Measurements from ENCODE around the gene DNAH2. TPM values are rescaled to one million over a fixed set of nuclear protein-coding genes. Genes with fewer than 3 reads are reported as not detected.

Gene DNAH2
- total RNA-seq, 1 experiment from 2014 or later, result 0.26 TPM

GRCh38 chr17:7842380-7843256 is 125.1 kb downstream of the DNAH2 start:
- no peaks in the 10 kb centered on the region for H3K27me3 Mint-ChIP-seq (ENCODE audit: unreplicated experiment)
- CTCF ChIA-PET, result interaction anchor here (1.1 to 1.8 kb wide), 3 partner anchors 8 to 99 kb away, joined by 3 to 7 read pairs (median 4); no protein-coding TSS in a partner anchor
- peaks cover 87% of the 10 kb centered on the region for H3K36me3 Mint-ChIP-seq (ENCODE audit: insufficient read depth, unreplicated experiment)
- H3K4me1 Mint-ChIP-seq (ENCODE audit: low read depth, unreplicated experiment), result peaks cover 35% of the 10 kb centered on the region
- intact Hi-C loops (cut with micrococcal nuclease; ENCODE audit: unreplicated experiment), result loop anchor here (2.0 kb wide), 1 partner anchor 14 kb away; the partner anchor contains the start of gene NAA38
- H3K4me3 Mint-ChIP-seq (ENCODE audit: low read depth, unreplicated experiment), result peak overlapping the region; percentile 96
- DNase-seq, result peak; percentile 68
- TF ChIP-seq, protein P1, sequence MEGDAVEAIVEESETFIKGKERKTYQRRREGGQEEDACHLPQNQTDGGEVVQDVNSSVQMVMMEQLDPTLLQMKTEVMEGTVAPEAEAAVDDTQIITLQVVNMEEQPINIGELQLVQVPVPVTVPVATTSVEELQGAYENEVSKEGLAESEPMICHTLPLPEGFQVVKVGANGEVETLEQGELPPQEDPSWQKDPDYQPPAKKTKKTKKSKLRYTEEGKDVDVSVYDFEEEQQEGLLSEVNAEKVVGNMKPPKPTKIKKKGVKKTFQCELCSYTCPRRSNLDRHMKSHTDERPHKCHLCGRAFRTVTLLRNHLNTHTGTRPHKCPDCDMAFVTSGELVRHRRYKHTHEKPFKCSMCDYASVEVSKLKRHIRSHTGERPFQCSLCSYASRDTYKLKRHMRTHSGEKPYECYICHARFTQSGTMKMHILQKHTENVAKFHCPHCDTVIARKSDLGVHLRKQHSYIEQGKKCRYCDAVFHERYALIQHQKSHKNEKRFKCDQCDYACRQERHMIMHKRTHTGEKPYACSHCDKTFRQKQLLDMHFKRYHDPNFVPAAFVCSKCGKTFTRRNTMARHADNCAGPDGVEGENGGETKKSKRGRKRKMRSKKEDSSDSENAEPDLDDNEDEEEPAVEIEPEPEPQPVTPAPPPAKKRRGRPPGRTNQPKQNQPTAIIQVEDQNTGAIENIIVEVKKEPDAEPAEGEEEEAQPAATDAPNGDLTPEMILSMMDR (IDR thresholded peaks at IDR 0.05; ENCODE audit: unreplicated experiment), result no peak
- H3K9me3 Mint-ChIP-seq (ENCODE audit: low read depth, unreplicated experiment), result no peaks in the 10 kb centered on the region
- H3K27ac Mint-ChIP-seq (ENCODE audit: unreplicated experiment), result peak overlapping the region; percentile 97
- BruUV-seq (replicated peaks), result no TSS peak

- no peaks in the 10 kb centered on the region for H3K27me3 Mint-ChIP-seq (ENCODE audit: unreplicated experiment)
- H3K27ac Mint-ChIP-seq (ENCODE audit: unreplicated experiment), result peak overlapping the region; percentile 97
- TF ChIP-seq, protein P1 (IDR thresholded peaks at IDR 0.05; ENCODE audit: unreplicated experiment), result no peak
- no peak for DNase-seq
- H3K4me3 Mint-ChIP-seq (ENCODE audit: low read depth, unreplicated experiment), result peak overlapping the region; percentile 96
- intact Hi-C loops (cut with micrococcal nuclease; ENCODE audit: unreplicated experiment), result loop anchor here (2.0 kb wide), 1 partner anchor 14 kb away; the partner anchor contains the start of gene NAA38
- CTCF ChIA-PET, result interaction anchor here (1.6 to 1.8 kb wide), 2 partner anchors 8 to 99 kb away, joined by 4 to 7 read pairs; no protein-coding TSS in a partner anchor
- H3K4me1 Mint-ChIP-seq (ENCODE audit: low read depth, unreplicated experiment), result peaks cover 33% of the 10 kb centered on the region
- H3K36me3 Mint-ChIP-seq (ENCODE audit: insufficient read depth, unreplicated experiment), result peaks cover 86% of the 10 kb centered on the region
- H3K9me3 Mint-ChIP-seq (ENCODE audit: low read depth, unreplicated experiment), result no peaks in the 10 kb centered on the region
- TSS peak; percentile 40 for BruUV-seq (replicated peaks)
Observed at GRCh38 chr17:7843257-7843535, 125.7 kb downstream of the DNAH2 start.

DNA sequence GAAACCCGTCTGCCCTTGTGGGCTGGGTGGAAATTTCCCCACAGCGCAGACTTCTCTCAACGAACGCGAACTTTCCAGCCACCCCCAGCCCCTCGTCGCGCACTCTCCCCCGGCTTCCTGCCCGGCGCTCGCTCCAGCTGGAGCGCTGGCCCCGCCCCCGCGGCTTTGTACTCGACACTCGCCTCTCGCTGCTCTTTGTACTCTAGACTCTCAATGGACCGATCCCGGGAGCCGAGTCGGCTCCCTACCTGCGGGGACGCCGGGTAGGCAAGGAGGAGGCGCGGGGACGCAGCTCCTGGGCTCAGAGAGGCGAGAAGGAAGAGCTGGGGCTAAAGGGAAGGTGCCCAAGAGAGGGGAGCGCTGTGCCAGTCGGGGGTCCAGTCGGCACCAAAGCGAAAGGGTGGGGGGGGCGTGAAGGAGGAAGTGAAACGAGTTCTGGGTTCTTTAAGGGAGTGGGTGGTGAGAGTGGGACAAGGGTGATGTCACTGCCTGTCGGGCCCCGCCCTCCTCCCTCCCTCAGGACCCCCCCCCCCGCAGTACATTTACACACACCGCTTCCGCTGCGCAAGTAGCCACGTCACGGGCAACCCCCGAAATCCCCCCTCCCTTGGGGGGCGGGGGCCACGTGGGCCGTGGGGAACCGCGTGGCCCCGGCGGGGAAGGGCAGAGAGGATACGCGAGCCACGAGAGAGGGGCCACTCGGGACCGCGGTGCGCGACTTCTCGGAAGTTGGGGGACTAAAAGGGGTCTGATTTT is 126.2 kb downstream of the DNAH2 start:
- BruUV-seq (replicated peaks), result no TSS peak
- H3K27ac Mint-ChIP-seq (ENCODE audit: unreplicated experiment), result peak overlapping the region; percentile 97
- CTCF ChIA-PET, result interaction anchor here (1.6 to 1.8 kb wide), 2 partner anchors 9 to 100 kb away, joined by 4 to 7 read pairs; no protein-coding TSS in a partner anchor
- peak; percentile 80 for DNase-seq
- no peaks in the 10 kb centered on the region for H3K9me3 Mint-ChIP-seq (ENCODE audit: low read depth, unreplicated experiment)
- peaks cover 86% of the 10 kb centered on the region for H3K36me3 Mint-ChIP-seq (ENCODE audit: insufficient read depth, unreplicated experiment)
- H3K4me1 Mint-ChIP-seq (ENCODE audit: low read depth, unreplicated experiment), result peaks cover 28% of the 10 kb centered on the region
- intact Hi-C loops (cut with micrococcal nuclease; ENCODE audit: unreplicated experiment), result loop anchor here (2.0 kb wide), 1 partner anchor 13 kb away; the partner anchor contains the start of gene NAA38
- H3K4me3 Mint-ChIP-seq (ENCODE audit: low read depth, unreplicated experiment), result peak overlapping the region; percentile 96
- no peaks in the 10 kb centered on the region for H3K27me3 Mint-ChIP-seq (ENCODE audit: unreplicated experiment)
- TF ChIP-seq, protein P1 (IDR thresholded peaks at IDR 0.05; ENCODE audit: unreplicated experiment), result no peak
